SK-N-SH treated with all-trans-retinoic acid at 6 μM for 48 hours (cell line): ENCODE data around the gene CANT1.

Experiments used
- BACH2 ChIP-seq: fragments of 250-450 bp; sonication (Bioruptor Pico); IDR thresholded peaks from 2 replicates; pipeline ENCODE4 v1.9.0; 2021; ENCODE audit warnings: mild to moderate bottlenecking, borderline replicate concordance
- CSDC2 ChIP-seq: fragments of 250-450 bp; sonication (Bioruptor Pico); IDR thresholded peaks from 2 replicates; pipeline ENCODE4 v1.5.0; 2020; ENCODE audit warnings: mild to moderate bottlenecking, moderate library complexity
- ISL1 ChIP-seq: fragments of 250-450 bp; sonication (Bioruptor Pico); IDR thresholded peaks from 2 replicates; pipeline ENCODE4 v2.1.2; 2022; ENCODE audit warnings: mild to moderate bottlenecking, moderate library complexity
- OSR1 ChIP-seq: fragments of 250-450 bp; sonication (Bioruptor Pico); IDR thresholded peaks from 2 replicates; pipeline ENCODE4 v1.8.0; 2022; ENCODE audit warnings: moderate library complexity, mild to moderate bottlenecking, inconsistent platforms
- RARB ChIP-seq: fragments of 250-450 bp; sonication (Bioruptor Pico); IDR thresholded peaks from 2 replicates; pipeline ENCODE4 v1.8.0; 2021; ENCODE audit warnings: mild to moderate bottlenecking, moderate library complexity
- TCF4 ChIP-seq: fragments of 250-450 bp; sonication (Bioruptor Pico); IDR thresholded peaks from 2 replicates; pipeline ENCODE4 v1.8.0; 2021; ENCODE audit warnings: mild to moderate bottlenecking, moderate library complexity, borderline replicate concordance
- ZC3H10 ChIP-seq: fragments of 250-450 bp; sonication (Bioruptor Pico); IDR thresholded peaks from 2 replicates; pipeline ENCODE4 v1.5.1; 2021; ENCODE audit warnings: mild to moderate bottlenecking, moderate library complexity
- ZFP3 ChIP-seq: fragments of 250-450 bp; sonication (Bioruptor Pico); IDR thresholded peaks from 2 replicates; pipeline ENCODE4 v1.5.0; 2020; ENCODE audit warnings: mild to moderate bottlenecking, moderate library complexity
- ZFP30 ChIP-seq: fragments of 450-650 bp; formaldehyde crosslinking; IDR thresholded peaks from 2 replicates; pipeline ENCODE4 v1.5.0; 2022; ENCODE audit warnings: mild to moderate bottlenecking, moderate library complexity
- TF ChIP-seq, protein P1 (sequence below): fragments of 250-450 bp; sonication (Bioruptor Pico); IDR thresholded peaks from 2 replicates; pipeline ENCODE4 v1.8.0; 2020; ENCODE audit warnings: mild to moderate bottlenecking, moderate library complexity, borderline replicate concordance
- TF ChIP-seq, protein P2 (sequence below): fragments of 250-450 bp; sonication (Bioruptor Pico); IDR thresholded peaks from 2 replicates; pipeline ENCODE4 v1.8.0; 2021; ENCODE audit warnings: low read depth, mild to moderate bottlenecking, moderate library complexity, borderline replicate concordance

DNA sequence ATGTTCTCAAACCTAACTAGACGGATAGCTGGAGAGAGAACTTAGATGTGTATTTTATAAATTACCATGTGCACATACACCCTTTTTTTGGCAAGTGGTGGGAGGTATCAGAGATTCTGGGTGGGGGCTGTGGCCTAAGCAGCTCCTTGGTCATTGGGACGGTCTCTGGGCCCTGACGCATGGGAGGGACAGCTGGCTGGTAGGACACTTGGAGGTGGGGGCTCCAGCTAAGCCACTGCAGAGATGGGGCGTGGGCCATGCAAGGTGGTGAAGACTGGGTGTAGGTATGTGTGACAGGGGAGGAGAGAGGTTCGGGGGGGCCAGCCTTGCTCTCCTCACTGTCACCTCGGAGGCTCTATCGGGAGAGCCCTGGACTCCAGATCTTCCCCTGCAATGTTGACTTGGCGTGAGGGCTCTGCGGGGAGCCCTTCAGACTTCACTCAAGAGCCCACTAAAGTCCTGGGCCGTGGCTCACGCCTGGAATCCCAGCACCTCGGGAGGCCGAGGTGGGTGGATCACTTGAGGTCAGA, 31.5 kb upstream of the CANT1 start:
- TF ChIP-seq BACH2 (CRISPR knock-in tag) (no peak), ZFP30 (CRISPR knock-in tag) (no peak), ISL1 (no peak), ZC3H10 (no peak), OSR1 (CRISPR knock-in tag) (no peak), TCF4 (CRISPR knock-in tag) (no peak), RARB (CRISPR knock-in tag) (no peak), ZFP3 (CRISPR knock-in tag) (no peak), CSDC2 (CRISPR knock-in tag) (no peak)
- TF ChIP-seq, protein P1, sequence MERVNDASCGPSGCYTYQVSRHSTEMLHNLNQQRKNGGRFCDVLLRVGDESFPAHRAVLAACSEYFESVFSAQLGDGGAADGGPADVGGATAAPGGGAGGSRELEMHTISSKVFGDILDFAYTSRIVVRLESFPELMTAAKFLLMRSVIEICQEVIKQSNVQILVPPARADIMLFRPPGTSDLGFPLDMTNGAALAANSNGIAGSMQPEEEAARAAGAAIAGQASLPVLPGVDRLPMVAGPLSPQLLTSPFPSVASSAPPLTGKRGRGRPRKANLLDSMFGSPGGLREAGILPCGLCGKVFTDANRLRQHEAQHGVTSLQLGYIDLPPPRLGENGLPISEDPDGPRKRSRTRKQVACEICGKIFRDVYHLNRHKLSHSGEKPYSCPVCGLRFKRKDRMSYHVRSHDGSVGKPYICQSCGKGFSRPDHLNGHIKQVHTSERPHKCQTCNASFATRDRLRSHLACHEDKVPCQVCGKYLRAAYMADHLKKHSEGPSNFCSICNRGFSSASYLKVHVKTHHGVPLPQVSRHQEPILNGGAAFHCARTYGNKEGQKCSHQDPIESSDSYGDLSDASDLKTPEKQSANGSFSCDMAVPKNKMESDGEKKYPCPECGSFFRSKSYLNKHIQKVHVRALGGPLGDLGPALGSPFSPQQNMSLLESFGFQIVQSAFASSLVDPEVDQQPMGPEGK (CRISPR knock-in tag), result no peak
- TF ChIP-seq, protein P2, sequence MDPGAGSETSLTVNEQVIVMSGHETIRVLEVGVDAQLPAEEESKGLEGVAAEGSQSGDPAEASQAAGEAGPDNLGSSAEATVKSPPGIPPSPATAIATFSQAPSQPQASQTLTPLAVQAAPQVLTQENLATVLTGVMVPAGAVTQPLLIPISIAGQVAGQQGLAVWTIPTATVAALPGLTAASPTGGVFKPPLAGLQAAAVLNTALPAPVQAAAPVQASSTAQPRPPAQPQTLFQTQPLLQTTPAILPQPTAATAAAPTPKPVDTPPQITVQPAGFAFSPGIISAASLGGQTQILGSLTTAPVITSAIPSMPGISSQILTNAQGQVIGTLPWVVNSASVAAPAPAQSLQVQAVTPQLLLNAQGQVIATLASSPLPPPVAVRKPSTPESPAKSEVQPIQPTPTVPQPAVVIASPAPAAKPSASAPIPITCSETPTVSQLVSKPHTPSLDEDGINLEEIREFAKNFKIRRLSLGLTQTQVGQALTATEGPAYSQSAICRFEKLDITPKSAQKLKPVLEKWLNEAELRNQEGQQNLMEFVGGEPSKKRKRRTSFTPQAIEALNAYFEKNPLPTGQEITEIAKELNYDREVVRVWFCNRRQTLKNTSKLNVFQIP (CRISPR knock-in tag), result no peak
